Hepatocyte (in vitro differentiated cells): Measurements from ENCODE around the gene PCDH1.

ENCODE experiments used
- CTCF ChIP-seq: fragments of 200-600 bp; sonication (generic); IDR thresholded peaks from 2 replicates; pipeline ENCODE4 v1.5.1; 2016; ENCODE audit warnings: antibody characterized with exemption, mild to moderate bottlenecking; ENCODE audit not compliant: poor library complexity
- EZH2phosphoT487 ChIP-seq: fragments of 200-600 bp; sonication (generic); IDR thresholded peaks from one replicate; pipeline ENCODE4 v1.6.1; 2018; ENCODE audit warnings: antibody characterized with exemption, mild to moderate bottlenecking, low read depth, moderate library complexity; ENCODE audit not compliant: unreplicated experiment, severe bottlenecking

- no peak for TF ChIP-seq CTCF
- no peak for TF ChIP-seq EZH2phosphoT487
These were observed 6.3 kb downstream of the PCDH1 start for GRCh38 chr5:141871870-141872269.
